AG20443 (cell line): ENCODE results near the gene NKAIN2.

ENCODE experiments used
- DNase-seq: peaks from one replicate; pipeline ENCODE4 v3.0.0; 2012; ENCODE audit warnings: low spot score, mixed read lengths

The NKAIN2 gene

DNA sequence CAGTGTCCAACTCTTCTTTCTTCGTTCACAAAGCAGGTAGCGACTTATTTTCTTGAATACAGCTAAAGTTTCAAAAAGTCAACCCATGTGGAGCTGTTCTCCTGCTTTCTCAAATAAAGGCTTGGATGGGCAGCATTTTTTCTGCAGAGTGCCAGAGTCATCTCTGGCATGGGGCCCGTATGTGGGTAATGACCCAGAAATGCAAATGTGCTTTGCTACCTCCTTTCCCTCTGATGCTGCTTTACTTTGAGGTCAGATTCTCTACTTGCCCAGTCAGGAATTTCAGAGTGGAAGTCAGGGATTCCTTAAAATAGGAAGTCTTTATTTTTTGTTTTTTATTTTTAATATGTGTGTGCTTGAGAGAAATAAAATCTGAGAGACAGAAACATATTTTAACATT lies 4.9 kb downstream of the NKAIN2 start:
- DNase-seq: no peak

- no peak for DNase-seq
Measured at GRCh38 chr6:123810214-123810613, 6.5 kb downstream of the NKAIN2 start.

DNA sequence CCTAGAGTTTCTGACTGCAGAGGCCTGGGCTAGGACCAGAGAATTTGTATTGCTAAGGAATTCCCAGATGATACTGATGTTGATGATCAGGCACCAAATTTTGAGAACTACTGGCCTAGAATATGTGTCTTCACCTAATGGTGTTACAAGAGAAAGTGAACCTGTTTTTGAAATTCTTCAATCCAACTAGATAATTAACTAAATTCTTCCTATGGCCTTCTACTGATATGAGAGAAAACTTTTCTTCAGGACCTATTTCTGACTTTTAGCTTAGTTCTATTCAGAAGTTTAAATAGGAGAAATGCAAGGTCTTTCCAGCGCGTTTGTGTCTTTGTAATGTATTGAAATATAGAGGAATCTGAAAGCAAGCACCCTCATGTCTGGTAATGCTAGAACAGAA lies 7.3 kb downstream of the NKAIN2 start:
- DNase-seq: no peak

DNA sequence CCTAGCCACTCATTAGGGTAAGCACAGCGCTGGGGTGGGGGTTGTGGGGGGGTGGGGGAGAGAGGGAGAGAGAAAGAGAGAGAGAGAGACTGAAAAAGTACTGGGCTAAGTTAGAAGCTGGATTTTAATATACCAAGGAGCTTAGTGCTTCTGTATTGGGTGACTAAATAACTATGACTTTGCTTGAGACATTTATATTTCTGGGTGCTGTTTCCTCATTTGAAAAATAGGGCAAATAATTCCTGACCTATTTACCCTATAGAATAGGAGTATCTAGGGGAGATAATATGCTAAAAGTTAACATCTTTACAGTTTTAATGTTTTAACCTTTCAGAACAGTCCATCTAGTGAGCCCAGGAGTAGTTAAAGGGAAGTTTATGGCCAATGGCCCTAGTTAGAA lies 7.7 kb downstream of the NKAIN2 start:
- no peak for DNase-seq

GRCh38 chr6:123812621-123813020 lies 9.0 kb downstream of the NKAIN2 start:
- no peak for DNase-seq

GRCh38 chr6:123821112-123821511 lies 17.4 kb downstream of the NKAIN2 start:
- DNase-seq: no peak

DNA sequence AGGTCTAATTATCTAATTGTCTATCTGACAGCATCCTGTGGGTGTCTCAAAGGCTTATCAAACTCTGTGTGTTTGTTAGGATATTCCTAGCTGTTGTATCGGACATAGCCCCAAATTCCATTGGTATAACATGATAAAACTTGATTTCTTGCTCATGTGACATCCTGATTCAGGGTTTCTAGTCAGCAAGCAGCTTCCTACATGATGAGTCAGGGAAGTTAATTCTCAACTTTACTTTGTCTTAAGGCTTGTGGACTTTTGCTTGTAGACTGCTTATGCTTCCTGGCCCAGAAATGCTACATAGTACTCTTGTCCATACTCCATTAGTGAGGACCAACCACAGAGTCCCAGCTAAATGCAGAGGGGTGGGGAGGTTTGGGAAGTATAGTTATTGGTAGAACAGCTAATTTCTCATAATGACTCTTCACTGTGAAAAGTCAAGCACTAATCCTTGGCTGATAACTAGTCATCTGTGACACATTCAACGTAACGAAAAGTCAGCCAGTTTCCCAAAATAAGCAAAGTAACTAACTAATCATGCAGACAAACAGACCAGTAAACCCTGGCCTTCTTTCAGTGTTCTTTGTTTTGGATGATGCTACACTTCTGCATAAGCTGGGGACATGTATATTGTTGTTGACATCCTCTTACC lies 25.8 kb downstream of the NKAIN2 start:
- peak; percentile 13 for DNase-seq

- no peak for DNase-seq
Measured at GRCh38 chr6:123830120-123830519, 26.5 kb downstream of the NKAIN2 start.

GRCh38 chr6:123838505-123839234 lies 35.0 kb downstream of the NKAIN2 start:
- no peak for DNase-seq

DNA sequence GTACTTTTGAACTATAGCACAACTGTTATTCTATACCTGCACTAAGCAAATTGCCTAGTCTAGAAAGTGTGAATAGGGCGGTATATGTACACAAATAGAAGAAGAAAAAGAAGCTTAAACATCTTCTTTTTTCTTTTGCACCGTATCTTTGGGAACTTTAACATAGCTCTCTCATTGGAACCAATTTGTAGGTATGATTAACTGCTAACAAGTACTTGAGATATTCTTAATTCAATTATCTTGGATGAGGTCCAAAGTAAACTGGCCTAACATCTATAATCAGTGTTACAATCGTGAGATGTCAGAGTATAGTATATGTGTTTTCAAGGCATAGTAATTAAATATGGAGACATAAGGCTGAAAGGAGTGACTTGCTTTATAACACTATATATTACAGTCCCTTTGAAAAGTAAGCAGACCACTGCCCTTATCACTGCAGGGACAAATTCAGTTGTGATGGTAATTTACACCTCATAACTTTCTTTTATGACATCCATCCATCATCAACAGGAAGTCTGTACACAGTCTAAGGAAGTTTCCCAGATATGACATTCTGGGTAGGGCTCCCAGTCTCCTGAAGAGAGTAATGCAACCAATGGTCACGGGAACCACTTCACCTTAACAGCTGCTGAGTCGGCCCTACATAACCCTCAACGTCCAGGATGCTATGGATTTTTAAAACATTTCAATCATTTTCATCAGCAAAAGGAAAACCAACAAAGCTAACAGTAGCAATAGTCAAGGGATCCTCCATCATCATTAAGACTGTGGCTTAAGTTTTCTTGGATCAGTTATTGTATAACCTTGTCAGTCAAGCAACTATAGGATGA lies 37.6 kb downstream of the NKAIN2 start:
- DNase-seq: no peak

DNA sequence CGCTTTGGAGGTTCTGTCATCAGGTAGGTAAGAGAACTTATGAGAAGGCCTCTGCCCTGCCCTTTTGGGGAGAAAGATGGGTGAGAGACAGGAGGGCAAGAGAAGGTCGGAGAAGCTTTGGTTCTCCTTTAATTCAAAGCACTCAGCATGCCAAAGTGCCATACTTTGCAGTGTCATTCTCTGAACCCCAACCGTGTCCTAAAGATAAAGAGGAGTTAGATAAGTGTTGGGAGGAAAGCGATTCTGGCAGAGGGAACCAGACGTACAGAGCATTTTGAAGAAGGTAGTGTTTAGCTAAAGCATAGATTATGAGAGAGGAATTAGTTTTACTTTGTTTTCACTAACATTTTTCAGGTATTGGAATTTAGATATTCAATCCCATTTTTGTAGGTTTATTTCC lies 40.3 kb downstream of the NKAIN2 start:
- DNase-seq: no peak

GRCh38 chr6:123848347-123848746 lies 44.7 kb downstream of the NKAIN2 start:
- DNase-seq: no peak

DNA sequence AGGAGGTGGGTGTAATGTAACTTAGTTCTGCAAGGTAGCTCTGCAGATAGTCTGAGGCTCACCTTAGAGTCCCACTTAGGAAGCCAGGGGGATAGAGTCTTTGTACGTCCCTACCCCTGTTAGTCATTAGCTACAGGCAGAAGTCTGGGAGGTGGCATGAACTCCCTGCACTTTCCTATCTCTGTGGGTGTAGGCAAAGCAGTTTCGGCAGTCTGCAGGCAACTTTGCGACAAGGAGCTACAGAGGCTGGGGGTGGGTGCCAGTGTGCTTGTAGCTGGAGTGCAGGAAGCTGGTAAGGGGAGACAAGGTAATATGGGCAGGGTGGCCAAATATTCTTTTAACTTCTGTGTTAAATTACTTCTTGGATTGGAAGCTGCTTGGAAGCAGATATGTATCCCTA lies 45.7 kb downstream of the NKAIN2 start:
- DNase-seq: no peak

- DNase-seq: no peak
Measured at GRCh38 chr6:123850555-123850954, 46.9 kb downstream of the NKAIN2 start.

DNA sequence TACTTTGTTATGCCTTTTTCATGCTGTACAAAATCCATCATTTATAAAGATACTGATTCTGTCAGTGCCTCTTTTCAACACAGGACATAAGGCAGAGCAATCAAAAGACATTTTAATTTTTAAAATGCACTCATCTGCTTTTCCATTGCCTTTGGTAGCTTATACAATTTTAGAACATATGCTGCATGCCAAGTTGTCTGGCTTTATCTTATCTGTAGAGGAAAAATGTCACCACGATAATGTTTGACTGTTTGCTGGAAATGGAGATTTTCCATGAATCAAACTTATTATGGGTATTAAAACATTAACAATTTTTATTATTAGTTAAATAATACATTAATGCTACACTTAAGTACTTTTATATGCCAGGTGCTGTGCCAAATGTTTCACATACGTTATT lies 50.5 kb downstream of the NKAIN2 start:
- no peak for DNase-seq

- no peak for DNase-seq
Measured at GRCh38 chr6:123855506-123855905, 51.8 kb downstream of the NKAIN2 start.

DNA sequence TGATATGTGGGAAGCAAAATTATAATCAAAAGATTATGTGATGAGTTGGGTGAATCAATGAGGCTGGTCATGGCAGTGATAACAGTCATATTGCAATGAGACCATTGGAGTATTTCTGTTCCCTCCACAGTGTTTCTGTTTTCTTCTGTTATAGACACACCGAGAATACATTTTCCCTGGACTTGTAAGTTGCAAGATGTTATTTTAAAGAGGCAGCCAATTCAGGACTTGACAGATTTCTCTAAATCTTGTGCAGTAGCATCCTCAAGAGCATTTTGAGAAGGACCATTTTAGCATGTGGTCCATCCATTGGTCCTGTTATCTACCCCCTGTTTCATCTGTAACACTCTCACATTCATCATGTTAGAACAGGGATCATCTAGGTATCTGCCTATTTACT lies 55.6 kb downstream of the NKAIN2 start:
- no peak for DNase-seq

DNA sequence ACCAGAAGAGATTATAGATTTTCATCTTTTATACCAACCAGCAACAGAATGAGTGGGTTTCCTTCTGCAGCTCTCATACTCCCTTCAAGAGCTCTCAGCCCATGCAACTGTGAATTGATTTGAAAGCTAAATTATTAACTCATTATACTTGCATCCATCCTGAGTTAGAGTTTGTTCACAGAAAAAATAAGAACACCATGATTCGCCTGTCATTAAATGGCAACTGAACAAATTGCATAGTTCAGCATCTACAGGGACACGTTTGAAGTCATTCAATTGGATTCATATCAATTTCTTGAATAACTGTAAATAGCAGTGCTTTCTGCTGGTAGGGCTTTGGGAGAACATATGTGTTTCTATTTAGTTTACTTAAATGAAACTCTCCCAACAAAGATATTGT lies 65.7 kb downstream of the NKAIN2 start:
- DNase-seq: no peak

GRCh38 chr6:123873974-123874373 lies 70.3 kb downstream of the NKAIN2 start:
- DNase-seq: no peak

DNA sequence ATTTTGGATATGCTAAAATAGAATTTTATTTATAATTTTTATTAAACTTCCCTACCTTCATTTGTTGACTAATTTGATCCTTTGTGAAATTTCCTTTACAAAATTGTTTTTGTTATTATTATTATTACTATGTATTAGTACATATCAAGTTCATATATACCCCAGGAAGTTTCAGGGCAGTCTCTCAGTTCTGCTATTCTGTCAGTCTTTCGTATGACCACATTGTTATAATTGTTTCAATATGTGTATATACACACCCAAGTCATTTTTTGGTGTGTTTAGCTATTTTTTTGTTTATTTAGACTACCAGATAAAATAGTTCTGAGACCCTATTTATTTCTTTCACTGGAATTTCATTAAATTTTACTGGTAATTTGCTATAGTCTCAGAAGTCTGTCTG lies 72.1 kb downstream of the NKAIN2 start:
- no peak for DNase-seq

DNA sequence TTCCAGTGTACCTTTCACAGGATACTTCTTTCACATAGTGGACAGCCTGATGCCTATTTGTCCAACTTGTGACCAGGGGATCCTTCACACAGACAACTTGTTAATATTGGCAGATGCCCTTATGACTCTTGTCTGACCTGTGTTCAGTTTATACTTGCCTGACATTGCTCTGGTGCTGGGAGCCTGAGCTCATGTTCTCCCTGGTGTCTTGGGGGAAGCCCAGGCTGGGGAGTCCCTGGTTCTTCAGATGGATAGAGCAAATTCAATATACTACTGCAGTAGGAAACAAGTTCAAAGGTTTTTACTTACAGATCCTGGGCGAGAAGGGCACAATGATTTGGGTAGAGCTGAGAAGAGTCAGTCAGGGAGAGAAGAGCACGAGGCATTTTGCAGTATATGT lies 76.1 kb downstream of the NKAIN2 start:
- DNase-seq: no peak

GRCh38 chr6:123888771-123889513 lies 85.3 kb downstream of the NKAIN2 start:
- DNase-seq: no peak
